HCT116 (cell line): ENCODE results near the gene KIRREL3. TPM values are rescaled to one million over a fixed set of nuclear protein-coding genes. Genes with fewer than 3 reads are reported as not detected.

Source experiments
- ATAC-seq: fragments of 200-7000 bp; cut with Tn5 transposase; 2 replicates; pipeline ENCODE4 v1.9.1; 2020; ENCODE audit warnings: mild to moderate bottlenecking, moderate library complexity
- BruUV-seq: library from RNA; stranded (reverse); fragments of 400-500 nt; replicated peaks from 2 replicates; lab custom pipeline; 2021; lab: Mats Ljungman, UMichigan
- CTCF ChIA-PET: fragments of 300-600 bp; sonication (Branson Sonifier 250); formaldehyde crosslinking; loops from one replicate; lab custom pipeline; 2021; ENCODE audit warnings: antibody characterized with exemption; lab: Charles Lee
- POLR2A ChIA-PET: fragments of 300-600, 350-600 bp; sonication (Branson Sonifier 250); formaldehyde crosslinking; loops from one replicate; lab custom pipeline; 2021; ENCODE audit warnings: antibody characterized with exemption; lab: Charles Lee
- RAD21 ChIA-PET, 2 experiments: fragments of 300-600 bp; sonication (Branson Sonifier 250); formaldehyde crosslinking; loops; one replicate each; lab custom pipeline; 2023; ENCODE audit warnings: low total read pairs in 2 of 2; ENCODE audit not compliant: uncharacterized antibody in 2 of 2, unreplicated experiment in 2 of 2, low non-redundant PET in 1 of 2; lab: Charles Lee
- DNase-seq: peaks from one replicate; pipeline ENCODE4 v3.0.0-alpha.2; 2010; ENCODE audit warnings: low read depth, low spot score
- H2AFZ ChIP-seq: fragments of 200-600 bp; shearing (Covaris generic), sonication (generic); 2 replicates; pipeline ENCODE4 v1.6.1; 2017; ENCODE audit warnings: low read depth, mixed run types, mixed read lengths, antibody characterized with exemption, low read length; ENCODE audit not compliant: poor library complexity, severe bottlenecking
- H3K27ac ChIP-seq: 2 replicates; pipeline ENCODE4 v1.5.1; 2012; ENCODE audit warnings: low read depth, low read length
- H3K27me3 ChIP-seq: fragments of 200-600 bp; sonication (generic); 2 replicates; pipeline ENCODE4 v1.6.1; 2016; ENCODE audit warnings: mixed run types, low read length, mixed read lengths; ENCODE audit not compliant: insufficient read depth
- H3K36me3 ChIP-seq, 2 experiments: fragments of 200-500 bp in 1 of 2; fragments of 200-600 bp in 1 of 2; sonication (Bioruptor generic) in 1 of 2; sonication (generic) in 1 of 2; 2 replicates each; pipeline versions ENCODE4 v1.5.1 to v1.6.1; 2014 to 2016; ENCODE audit warnings: low read length in 2 of 2, inconsistent platforms in 1 of 2, mixed read lengths in 1 of 2, mixed run types in 1 of 2; ENCODE audit not compliant: insufficient read depth in 2 of 2, control insufficient read depth in 1 of 2
- H3K4me1 ChIP-seq, 2 experiments: fragments of 200-600 bp in 1 of 2; sonication (generic) in 1 of 2; 2 replicates each; pipeline versions ENCODE4 v1.5.1 to v1.6.1; 2012 to 2017; ENCODE audit warnings: low read length in 2 of 2, inconsistent platforms in 1 of 2, mild to moderate bottlenecking in 1 of 2, mixed read lengths in 1 of 2, mixed run types in 1 of 2, moderate library complexity in 1 of 2; ENCODE audit not compliant: insufficient read depth in 2 of 2, control insufficient read depth in 1 of 2
- H3K4me2 ChIP-seq: fragments of 200-600 bp; sonication (generic); 2 replicates; pipeline ENCODE4 v1.6.1; 2017; ENCODE audit warnings: mixed run types, low read length, mixed read lengths
- H3K4me3 ChIP-seq, 2 experiments: fragments of 200-600 bp in 1 of 2; sonication (generic) in 1 of 2; replicated peaks in 1 of 2; 2 replicates each; pipeline ENCODE4 v1.5.1; 2011 to 2016; ENCODE audit warnings: low read length in 2 of 2, control low read depth in 1 of 2, low read depth in 1 of 2, mild to moderate bottlenecking in 1 of 2, mixed read lengths in 1 of 2, mixed run types in 1 of 2
- H3K79me2 ChIP-seq: fragments of 200-600 bp; sonication (generic); 2 replicates; pipeline ENCODE4 v1.6.1; 2017; ENCODE audit warnings: mild to moderate bottlenecking, mixed run types, low read length, moderate library complexity, mixed read lengths; ENCODE audit not compliant: insufficient read depth
- H3K9ac ChIP-seq: fragments of 200-600 bp; sonication (generic); 2 replicates; pipeline ENCODE4 v1.6.1; 2016; ENCODE audit warnings: low read length, mixed read lengths
- H3K9me2 ChIP-seq: fragments of 200-600 bp; sonication (generic), shearing (Covaris generic); 2 replicates; pipeline ENCODE4 v1.6.1; 2017; ENCODE audit warnings: mixed run types, mild to moderate bottlenecking, moderate library complexity; ENCODE audit not compliant: insufficient read depth
- H3K9me3 ChIP-seq, 2 experiments: fragments of 200-500 bp in 1 of 2; fragments of 200-600 bp in 1 of 2; sonication (Bioruptor generic) in 1 of 2; sonication (generic) in 1 of 2; 2 replicates each; pipeline ENCODE4 v1.6.1; 2014 to 2017; ENCODE audit warnings: low read length in 2 of 2, mixed read lengths in 2 of 2, inconsistent platforms in 1 of 2, low read depth in 1 of 2, mild to moderate bottlenecking in 1 of 2, mixed run types in 1 of 2, moderate library complexity in 1 of 2; ENCODE audit not compliant: control insufficient read depth in 1 of 2, insufficient read depth in 1 of 2
- H4K20me1 ChIP-seq: fragments of 200-600 bp; sonication (generic), shearing (Covaris generic); 2 replicates; pipeline ENCODE4 v1.6.1; 2017; ENCODE audit warnings: mixed run types, mild to moderate bottlenecking, moderate library complexity; ENCODE audit not compliant: insufficient read depth
- ATF3 ChIP-seq: IDR thresholded peaks from 2 replicates; pipeline ENCODE4 v1.6.1; 2012
- CBX3 ChIP-seq: IDR thresholded peaks from 2 replicates; pipeline ENCODE4 v1.6.1; 2012; ENCODE audit warnings: low read depth
- CEBPB ChIP-seq: IDR thresholded peaks from 2 replicates; pipeline ENCODE4 v1.6.1; 2012; ENCODE audit warnings: low read depth
- CTCF ChIP-seq, 3 experiments: fragments of 200-600 bp in 1 of 3; sonication (generic) in 1 of 3; IDR thresholded peaks in 2 of 3; conservative IDR thresholded peaks in 1 of 3; 2 replicates each; pipeline ENCODE4 v1.5.1; 2012 to 2017; ENCODE audit warnings: low read depth in 2 of 3, low read length in 2 of 3, antibody characterized with exemption in 1 of 3, borderline replicate concordance in 1 of 3, control low read depth in 1 of 3, mild to moderate bottlenecking in 1 of 3, mixed read lengths in 1 of 3, mixed run types in 1 of 3, moderate library complexity in 1 of 3; ENCODE audit not compliant: insufficient read depth in 1 of 3
- EGR1 ChIP-seq: IDR thresholded peaks from 2 replicates; pipeline ENCODE4 v1.6.1; 2012; ENCODE audit warnings: low read depth
- EZH2 ChIP-seq: fragments of 200-600 bp; sonication (generic); IDR thresholded peaks from 2 replicates; pipeline ENCODE4 v1.6.1; 2017; ENCODE audit warnings: antibody characterized with exemption, mixed run types
- FOSL1 ChIP-seq: IDR thresholded peaks from 2 replicates; pipeline ENCODE4 v1.6.1; 2012; ENCODE audit warnings: low read depth
- JUND ChIP-seq: IDR thresholded peaks from 2 replicates; pipeline ENCODE4 v1.6.1; 2012
- MAX ChIP-seq: IDR thresholded peaks from 2 replicates; pipeline ENCODE4 v1.6.1; 2012
- POLR2A ChIP-seq: IDR thresholded peaks from 2 replicates; pipeline ENCODE4 v1.7.0; 2011; ENCODE audit warnings: borderline replicate concordance; ENCODE audit not compliant: insufficient read depth, insufficient read length; ENCODE audit errors: extremely low read depth
- POLR2AphosphoS5 ChIP-seq: IDR thresholded peaks from 2 replicates; pipeline ENCODE4 v1.6.1; 2011; ENCODE audit warnings: mild to moderate bottlenecking, low read depth, low read length, moderate library complexity
- RAD21 ChIP-seq: IDR thresholded peaks from 2 replicates; pipeline ENCODE4 v1.6.1; 2012; ENCODE audit warnings: low read depth, mild to moderate bottlenecking
- REST ChIP-seq: IDR thresholded peaks from 2 replicates; pipeline ENCODE4 v1.6.1; 2012; ENCODE audit warnings: low read depth
- SIN3A ChIP-seq: IDR thresholded peaks from 2 replicates; pipeline ENCODE4 v1.6.1; 2012; ENCODE audit warnings: low read depth
- SP1 ChIP-seq: IDR thresholded peaks from 2 replicates; pipeline ENCODE4 v1.6.1; 2012; ENCODE audit warnings: low read depth
- TCF7L2 ChIP-seq: IDR thresholded peaks from 2 replicates; pipeline ENCODE4 v1.7.0; 2011; ENCODE audit warnings: borderline replicate concordance, inconsistent platforms; ENCODE audit not compliant: insufficient read depth, insufficient read length; ENCODE audit errors: extremely low read depth
- YY1 ChIP-seq: IDR thresholded peaks from 2 replicates; pipeline ENCODE4 v1.6.1; 2011; ENCODE audit warnings: low read length, low read depth, moderate library complexity, mild to moderate bottlenecking; ENCODE audit not compliant: insufficient replicate concordance; ENCODE audit errors: extremely low read depth
- ZBTB33 ChIP-seq: IDR thresholded peaks from 2 replicates; pipeline ENCODE4 v1.6.1; 2011; ENCODE audit warnings: mild to moderate bottlenecking, low read length, moderate library complexity; ENCODE audit not compliant: insufficient replicate concordance; ENCODE audit errors: extremely low read depth
- ZNF274 ChIP-seq: fragments of 200-500 bp; sonication (Bioruptor generic); IDR thresholded peaks from 2 replicates; pipeline ENCODE4 v1.6.1; 2014; ENCODE audit warnings: mild to moderate bottlenecking, low read depth, low read length, inconsistent platforms
- intact Hi-C: fragments of 100-400 bp; cut with micrococcal nuclease; formaldehyde crosslinking; loops from 2 replicates; pipeline ENCODE4 v1.10.0; 2022
- total RNA-seq: library from RNA; stranded (reverse); gene quantifications from one replicate; pipeline ENCODE4 v1.2.1, GENCODE V29; 2021; ENCODE audit not compliant: unreplicated experiment

The KIRREL3 gene
- total RNA-seq, 1 experiment from 2014 or later: not detected

GRCh38 chr11:126452241-126453101 is 548.1 kb downstream of the KIRREL3 start:
- ATAC-seq: no peak
- no peak overlapping the region for H2AFZ ChIP-seq
- no peak for TF ChIP-seq ZBTB33
- no peak for TF ChIP-seq CEBPB
- no peak for TF ChIP-seq FOSL1
- TF ChIP-seq POLR2AphosphoS5: no peak
- TF ChIP-seq SIN3A: no peak
- no peak for TF ChIP-seq SP1
- no peak for TF ChIP-seq MAX
- TF ChIP-seq EGR1: no peak
- TF ChIP-seq EZH2: no peak
- no peak for TF ChIP-seq CTCF (IDR thresholded peaks at IDR 0.05 in 2 of 3, conservative IDR thresholded peaks at IDR 0.05 in 1 of 3; ENCODE audit: borderline replicate concordance in 1 of 3, insufficient read depth in 1 of 3, low read depth in 2 of 3, low read length in 2 of 3)
- no peak for TF ChIP-seq JUND
- TF ChIP-seq REST: no peak
- TF ChIP-seq POLR2A: no peak
- TF ChIP-seq ZNF274: no peak
- no peak for TF ChIP-seq CBX3
- TF ChIP-seq YY1: no peak
- no peak for TF ChIP-seq RAD21
- no peak for TF ChIP-seq ATF3
- no peak for TF ChIP-seq TCF7L2

More at GRCh38 chr11:126452241-126453101, 548.1 kb downstream of the KIRREL3 start:
- no peaks in the 10 kb centered on the region for H3K27me3 ChIP-seq
- H3K9ac ChIP-seq: no peak overlapping the region
- no peak overlapping the region for H3K27ac ChIP-seq
- no peak overlapping the region for H3K4me3 ChIP-seq
- no peaks in the 10 kb centered on the region for H4K20me1 ChIP-seq
- H3K9me3 ChIP-seq: peaks cover 0 to 8% of the 10 kb centered on the region in 2 experiments; a peak in 1 of 4 replicates
- H3K4me1 ChIP-seq: no peaks in the 10 kb centered on the region
- BruUV-seq: no TSS peak
- ChIA-PET CTCF (no interaction called here), POLR2A (no interaction called here), RAD21 (no interaction called here)
- no peak overlapping the region for H3K4me2 ChIP-seq
- H3K79me2 ChIP-seq: no peaks in the 10 kb centered on the region
- H3K36me3 ChIP-seq: no peaks in the 10 kb centered on the region
- no peaks in the 10 kb centered on the region for H3K9me2 ChIP-seq
- intact Hi-C loops: no loop called here
- DNase-seq: no peak
